Transverse colon (tissue), 4 donors: ENCODE measurements around the gene NTRK3. TPM values are rescaled to one million over a fixed set of nuclear protein-coding genes. Genes with fewer than 3 reads are reported as not detected.
"Not testable (repeated sequence)": the region's sequence is repeated elsewhere in the genome, so short reads cannot be mapped to it uniquely, and the experiment has no call there.

Experiments used
- DNase-seq: peaks from one replicate; pipeline ENCODE4 v3.0.0-alpha.2; 2019
- H3K27ac ChIP-seq, 4 donors: fragments of 200-600 bp; sonication (generic); 2 replicates each; pipeline ENCODE4 v1.5.1; 2016 to 2018; ENCODE audit warnings: inconsistent platforms in 4 of 4
- H3K27me3 ChIP-seq: fragments of 200-600 bp; sonication (generic); 2 replicates; pipeline ENCODE4 v1.5.1; 2017; ENCODE audit warnings: inconsistent platforms
- H3K36me3 ChIP-seq, 4 donors: fragments of 200-600 bp; sonication (generic); 2 replicates each; pipeline ENCODE4 v1.5.1; 2017 to 2019; ENCODE audit warnings: inconsistent platforms in 4 of 4
- H3K4me1 ChIP-seq, 4 donors: fragments of 200-600 bp; sonication (generic); 2 replicates each; pipeline ENCODE4 v1.5.1; 2017 to 2020; ENCODE audit warnings: inconsistent platforms in 4 of 4
- H3K4me3 ChIP-seq, 4 donors: fragments of 200-600 bp; sonication (generic); 1 replicate in 1 of 4; 2 replicates in 3 of 4; pipeline versions ENCODE4 v1.5.1 to v1.6.1; 2017 to 2019; ENCODE audit warnings: inconsistent platforms in 4 of 4
- H3K9me3 ChIP-seq, 2 donors: fragments of 200-600 bp; sonication (generic); 2 replicates each; pipeline ENCODE4 v1.5.1; 2017 to 2019; ENCODE audit warnings: inconsistent platforms in 2 of 2
- CTCF ChIP-seq, 5 experiments: fragments of 200-600 bp in 3 of 5; fragments of 450-650 bp in 2 of 5; sonication (generic) in 3 of 5; IDR thresholded peaks; 1 replicate in 2 of 5; 2 replicates in 3 of 5; pipeline ENCODE4 v1.5.1; 2016 to 2017; ENCODE audit warnings: antibody characterized with exemption in 5 of 5, inconsistent platforms in 3 of 5, mild to moderate bottlenecking in 2 of 5, moderate library complexity in 1 of 5
- EP300 ChIP-seq: sonication (generic); formaldehyde crosslinking; IDR thresholded peaks from one replicate; pipeline ENCODE4 v1.6.1; 2017; ENCODE audit warnings: antibody characterized with exemption, low read depth
- POLR2A ChIP-seq: fragments of 450-650 bp; IDR thresholded peaks from one replicate; pipeline ENCODE4 v1.6.1; 2016; ENCODE audit warnings: antibody characterized with exemption, mild to moderate bottlenecking, moderate library complexity
- POLR2AphosphoS5 ChIP-seq, 3 donors: sonication (generic); formaldehyde crosslinking; IDR thresholded peaks; one replicate each; pipeline ENCODE4 v1.6.1; 2016; ENCODE audit warnings: antibody characterized with exemption in 3 of 3
- WGBS, 2 donors: methylation state at CpG; one replicate each; pipeline ENCODE4 v1.1.5; 2018; ENCODE audit warnings: low coverage in 1 of 2; 5-methylcytosine and 5-hydroxymethylcytosine counted together
- in situ Hi-C, 4 donors: fragments of 200-750 bp; cut with MboI; loops; one replicate each; pipeline versions ENCODE4 v1.15.0 to v1.15.1; 2017; ENCODE audit warnings: low sequenced_read_pairs in 3 of 4, low pct_ligation_motif_present in 1 of 4, low pct_unique_long_range_greater_than_20kb in 1 of 4
- intact Hi-C: fragments of 100-400 bp; cut with DNase I; formaldehyde crosslinking; loops from one replicate; pipeline ENCODE4 v1.15.1; 2023; ENCODE audit warnings: low total_unique reads
- total RNA-seq, 4 donors: library from RNA; depleted of rRNA; stranded (reverse); fragments of >200 nt; gene quantifications; one replicate each; pipeline ENCODE4 v1.1.0, GENCODE V29; 2016

The NTRK3 gene
- total RNA-seq, 4 donors from 2014 or later = 1.1 to 2.8 (median 2.4) TPM

- Histone ChIP-seq H3K27ac (no peak overlapping the region), H3K36me3 (no peaks in the 10 kb centered on the region), H3K4me3 (no peak overlapping the region), H3K27me3 (no peaks in the 10 kb centered on the region), H3K4me1 (no peaks in the 10 kb centered on the region), H3K9me3 (no peaks in the 10 kb centered on the region)
- no peak for DNase-seq
- in situ Hi-C loops (no loop called here), intact Hi-C loops (no loop called here)
- no peak for TF ChIP-seq POLR2AphosphoS5 (IDR thresholded peaks at IDR 0.05)
- no peak for TF ChIP-seq POLR2A
- no peak for TF ChIP-seq CTCF (IDR thresholded peaks at IDR 0.05)
- no peak for TF ChIP-seq EP300
- WGBS, 2 donors = 77 to 100% methylated on average over 1 to 5 of the region's 5 CpGs
Measured at GRCh38 chr15:88074386-88074785, 182.2 kb downstream of the NTRK3 start.

GRCh38 chr15:88073391-88073691 is 183.2 kb downstream of the NTRK3 start:
- no peak for TF ChIP-seq POLR2A
- no peak for TF ChIP-seq POLR2AphosphoS5 (IDR thresholded peaks at IDR 0.05)
- no peak for TF ChIP-seq EP300
- no peak for TF ChIP-seq CTCF (IDR thresholded peaks at IDR 0.05)
- Histone ChIP-seq H3K27me3 (no peaks in the 10 kb centered on the region), H3K4me3 (no peak overlapping the region), H3K4me1 (no peaks in the 10 kb centered on the region), H3K27ac (no peak overlapping the region), H3K9me3 (no peaks in the 10 kb centered on the region), H3K36me3 (no peaks in the 10 kb centered on the region)
- intact Hi-C loops (no loop called here), in situ Hi-C loops (no loop called here)
- WGBS, 2 donors = 53% methylated on average over 2 of the region's 2 CpGs; no CpG with 5 or more reads in 1 of the 2 donors
- DNase-seq = no peak

GRCh38 chr15:88072598-88073390 is 183.7 kb downstream of the NTRK3 start:
- no peaks in the 10 kb centered on the region for H3K4me1 ChIP-seq
- no peak for TF ChIP-seq POLR2A
- TF ChIP-seq CTCF (IDR thresholded peaks at IDR 0.05) = no peak
- TF ChIP-seq EP300 = no peak
- TF ChIP-seq POLR2AphosphoS5 (IDR thresholded peaks at IDR 0.05) = no peak
- H3K36me3 ChIP-seq = no peaks in the 10 kb centered on the region
- no peaks in the 10 kb centered on the region for H3K27me3 ChIP-seq
- no peak overlapping the region for H3K27ac ChIP-seq
- intact Hi-C loops = no loop called here
- in situ Hi-C loops = no loop called here
- H3K9me3 ChIP-seq = no peaks in the 10 kb centered on the region
- H3K4me3 ChIP-seq = no peak overlapping the region
- whole genome bisulfite sequencing, 2 donors = 73% methylated on average over 6 of the region's 6 CpGs; no CpG with 5 or more reads in 1 of the 2 donors
- DNase-seq = no peak

- H3K4me1 ChIP-seq, H3K27ac ChIP-seq, H3K9me3 ChIP-seq, intact Hi-C loops, in situ Hi-C loops, H3K36me3 ChIP-seq, DNase-seq, H3K27me3 ChIP-seq, H3K4me3 ChIP-seq: not testable (repeated sequence)
- 88% methylated on average over 4 to 9 of the region's 9 CpGs for WGBS, 2 donors
Measured at GRCh38 chr15:88072133-88072532, 184.4 kb downstream of the NTRK3 start.

GRCh38 chr15:88071141-88071540 is 185.4 kb downstream of the NTRK3 start:
- TF ChIP-seq POLR2AphosphoS5 (IDR thresholded peaks at IDR 0.05) = no peak
- TF ChIP-seq EP300 = no peak
- TF ChIP-seq POLR2A = no peak
- TF ChIP-seq CTCF (IDR thresholded peaks at IDR 0.05) = no peak
- H3K4me1 ChIP-seq = no peaks in the 10 kb centered on the region
- in situ Hi-C loops (no loop called here), intact Hi-C loops (no loop called here)
- no peak overlapping the region for H3K27ac ChIP-seq
- H3K9me3 ChIP-seq = no peaks in the 10 kb centered on the region
- WGBS, 2 donors = 81 to 100% methylated on average over 2 to 6 of the region's 6 CpGs
- no peak for DNase-seq
- H3K36me3 ChIP-seq = no peaks in the 10 kb centered on the region
- no peaks in the 10 kb centered on the region for H3K27me3 ChIP-seq
- no peak overlapping the region for H3K4me3 ChIP-seq
